ENCODE results near the gene NCAPH2. TPM values are rescaled to one million over a fixed set of nuclear protein-coding genes. Genes with fewer than 3 reads are reported as not detected.

The NCAPH2 gene
- total and polyA plus RNA-seq, 2 donors from 2014 or later, result 31.4 to 41.5 TPM

GRCh38 chr22:50572965-50573364, 64.9 kb downstream of the NCAPH2 start:
- no peak for TF ChIP-seq CTCF (IDR thresholded peaks at IDR 0.05; ENCODE audit: borderline replicate concordance, extremely low read depth, insufficient read depth)
- intact Hi-C loops (cut with DNase I), result no loop called here
- no peaks in the 10 kb centered on the region for H3K27me3 ChIP-seq (ENCODE audit: control insufficient read depth, insufficient read depth, low read length)
- H3K4me1 ChIP-seq (ENCODE audit: control insufficient read depth in 2 of 3, insufficient read depth in 2 of 3, low read depth in 1 of 3, low read length in 3 of 3), result peaks cover 0 to 18% (median 11%) of the 10 kb centered on the region in 3 donors
- H3K4me3 ChIP-seq (ENCODE audit: low read length in 3 of 3), result no peak overlapping the region
- H3K27ac ChIP-seq (ENCODE audit: low read depth in 2 of 2, low read length in 2 of 2), result no peak overlapping the region
- no peaks in the 10 kb centered on the region for H3K9me3 ChIP-seq (ENCODE audit: control insufficient read depth in 2 of 3, insufficient read depth in 1 of 3, low read length in 3 of 3)
- H3K9ac ChIP-seq (ENCODE audit: low read length in 3 of 3), result no peak overlapping the region
- FAIRE-seq (no peak), DNase-seq (no peak)
- peaks cover 0 to 10% (median 7%) of the 10 kb centered on the region in 3 donors for H3K36me3 ChIP-seq (ENCODE audit: control insufficient read depth in 2 of 3, insufficient read depth in 3 of 3, low read length in 3 of 3)

GRCh38 chr22:50573491-50574382, 65.7 kb downstream of the NCAPH2 start:
- Histone ChIP-seq H3K9ac (ENCODE audit: low read length in 3 of 3) (no peak overlapping the region), H3K4me3 (ENCODE audit: low read length in 3 of 3) (no peak overlapping the region), H3K27me3 (ENCODE audit: control insufficient read depth, insufficient read depth, low read length) (no peaks in the 10 kb centered on the region), H3K4me1 (ENCODE audit: control insufficient read depth in 2 of 3, insufficient read depth in 2 of 3, low read depth in 1 of 3, low read length in 3 of 3) (peaks cover 0 to 22% (median 11%) of the 10 kb centered on the region in 3 donors), H3K27ac (ENCODE audit: low read depth in 2 of 2, low read length in 2 of 2) (no peak overlapping the region), H3K36me3 (ENCODE audit: control insufficient read depth in 2 of 3, insufficient read depth in 3 of 3, low read length in 3 of 3) (peaks cover 0 to 10% (median 7%) of the 10 kb centered on the region in 3 donors), H3K9me3 (ENCODE audit: control insufficient read depth in 2 of 3, insufficient read depth in 1 of 3, low read length in 3 of 3) (no peaks in the 10 kb centered on the region)
- FAIRE-seq, result no peak
- no peak for TF ChIP-seq CTCF (IDR thresholded peaks at IDR 0.05; ENCODE audit: borderline replicate concordance, extremely low read depth, insufficient read depth)
- intact Hi-C loops (cut with DNase I), result no loop called here
- DNase-seq, result no peak

- FAIRE-seq, result no peak
- intact Hi-C loops (cut with DNase I), result no loop called here
These were observed 66.3 kb downstream of the NCAPH2 start for GRCh38 chr22:50574383-50574755.

More at GRCh38 chr22:50574383-50574755, 66.3 kb downstream of the NCAPH2 start:
- H3K36me3 ChIP-seq (ENCODE audit: control insufficient read depth in 2 of 3, insufficient read depth in 3 of 3, low read length in 3 of 3), result peaks cover 0 to 10% (median 7%) of the 10 kb centered on the region in 3 donors
- no peak for TF ChIP-seq CTCF (IDR thresholded peaks at IDR 0.05; ENCODE audit: borderline replicate concordance, extremely low read depth, insufficient read depth)
- H3K9me3 ChIP-seq (ENCODE audit: control insufficient read depth in 2 of 3, insufficient read depth in 1 of 3, low read length in 3 of 3), result no peaks in the 10 kb centered on the region
- no peaks in the 10 kb centered on the region for H3K27me3 ChIP-seq (ENCODE audit: control insufficient read depth, insufficient read depth, low read length)
- no peak overlapping the region for H3K4me3 ChIP-seq (ENCODE audit: low read length in 3 of 3)
- no peak overlapping the region for H3K27ac ChIP-seq (ENCODE audit: low read depth in 2 of 2, low read length in 2 of 2)
- no peak overlapping the region for H3K9ac ChIP-seq (ENCODE audit: low read length in 3 of 3)
- DNase-seq, result no peak
- H3K4me1 ChIP-seq (ENCODE audit: control insufficient read depth in 2 of 3, insufficient read depth in 2 of 3, low read depth in 1 of 3, low read length in 3 of 3), result peaks cover 0 to 20% (median 9%) of the 10 kb centered on the region in 3 donors

Other genes with a start within 250 kb of the NCAPH2 start
- gene MAPK12, start 246.5 kb upstream of the NCAPH2 start, total RNA-seq, result 15.9 TPM
- gene MAPK12, start 246.5 kb upstream of the NCAPH2 start, polyA plus RNA-seq (ENCODE audit: insufficient read depth, low read depth, low replicate concordance), result 13.4 TPM
- 18.3 TPM for gene MAPK11, start 237.8 kb upstream of the NCAPH2 start, total RNA-seq
- gene MAPK11, start 237.8 kb upstream of the NCAPH2 start, polyA plus RNA-seq (ENCODE audit: insufficient read depth, low read depth, low replicate concordance), result 11.4 TPM
- gene PLXNB2, start 200.6 kb upstream of the NCAPH2 start, total RNA-seq, result 383 TPM
- gene PLXNB2, start 200.6 kb upstream of the NCAPH2 start, polyA plus RNA-seq (ENCODE audit: insufficient read depth, low read depth, low replicate concordance), result 128 TPM
- gene DENND6B, start 181.2 kb upstream of the NCAPH2 start, total RNA-seq, result 16.7 TPM
- 14.5 TPM for gene DENND6B, start 181.2 kb upstream of the NCAPH2 start, polyA plus RNA-seq (ENCODE audit: insufficient read depth, low read depth, low replicate concordance)
- 53.8 TPM for gene PPP6R2, start 164.9 kb upstream of the NCAPH2 start, total RNA-seq
- 39.4 TPM for gene PPP6R2, start 164.9 kb upstream of the NCAPH2 start, polyA plus RNA-seq (ENCODE audit: insufficient read depth, low read depth, low replicate concordance)
- gene SBF1, start 33.2 kb upstream of the NCAPH2 start, total RNA-seq, result 73.9 TPM
- 18.1 TPM for gene SBF1, start 33.2 kb upstream of the NCAPH2 start, polyA plus RNA-seq (ENCODE audit: insufficient read depth, low read depth, low replicate concordance)
- 8.0 TPM for gene ADM2, start 26.7 kb upstream of the NCAPH2 start, total RNA-seq
- gene ADM2, start 26.7 kb upstream of the NCAPH2 start, polyA plus RNA-seq (ENCODE audit: insufficient read depth, low read depth, low replicate concordance), result 10.6 TPM
- gene MIOX, start 21.4 kb upstream of the NCAPH2 start, total RNA-seq, result 3.5 TPM
- gene MIOX, start 21.4 kb upstream of the NCAPH2 start, polyA plus RNA-seq (ENCODE audit: insufficient read depth, low read depth, low replicate concordance), result 455 TPM
- gene LMF2, start 522 bp upstream of the NCAPH2 start, total RNA-seq, result 77.9 TPM
- 41.7 TPM for gene LMF2, start 522 bp upstream of the NCAPH2 start, polyA plus RNA-seq (ENCODE audit: insufficient read depth, low read depth, low replicate concordance)
- gene SCO2, start 17.4 kb downstream of the NCAPH2 start, total RNA-seq, result 4.1 TPM
- gene SCO2, start 17.4 kb downstream of the NCAPH2 start, polyA plus RNA-seq (ENCODE audit: insufficient read depth, low read depth, low replicate concordance), result 1.1 TPM
- gene TYMP, start 21.8 kb downstream of the NCAPH2 start, total RNA-seq, result 163 TPM
- gene TYMP, start 21.8 kb downstream of the NCAPH2 start, polyA plus RNA-seq (ENCODE audit: insufficient read depth, low read depth, low replicate concordance), result 22.2 TPM
- 16.1 TPM for gene KLHDC7B, start 37.7 kb downstream of the NCAPH2 start, total RNA-seq
- 1.4 TPM for gene KLHDC7B, start 37.7 kb downstream of the NCAPH2 start, polyA plus RNA-seq (ENCODE audit: insufficient read depth, low read depth, low replicate concordance)
- gene SYCE3, start 54.7 kb downstream of the NCAPH2 start, total RNA-seq, result not detected
- gene SYCE3, start 54.7 kb downstream of the NCAPH2 start, polyA plus RNA-seq (ENCODE audit: insufficient read depth, low read depth, low replicate concordance), result 4.6 TPM
- 34.3 TPM for gene CPT1B, start 70.2 kb downstream of the NCAPH2 start, total RNA-seq
- 20.6 TPM for gene CPT1B, start 70.2 kb downstream of the NCAPH2 start, polyA plus RNA-seq (ENCODE audit: insufficient read depth, low read depth, low replicate concordance)
- 91.7 TPM for gene CHKB, start 74.6 kb downstream of the NCAPH2 start, total RNA-seq
- gene CHKB, start 74.6 kb downstream of the NCAPH2 start, polyA plus RNA-seq (ENCODE audit: insufficient read depth, low read depth, low replicate concordance), result 73.0 TPM
- gene MAPK8IP2, start 92.6 kb downstream of the NCAPH2 start, total RNA-seq, result 1.1 TPM
- 1.0 TPM for gene MAPK8IP2, start 92.6 kb downstream of the NCAPH2 start, polyA plus RNA-seq (ENCODE audit: insufficient read depth, low read depth, low replicate concordance)
- 53.0 TPM for gene ARSA, start 119.9 kb downstream of the NCAPH2 start, total RNA-seq
- 52.8 TPM for gene ARSA, start 119.9 kb downstream of the NCAPH2 start, polyA plus RNA-seq (ENCODE audit: insufficient read depth, low read depth, low replicate concordance)
- gene SHANK3, start 164.6 kb downstream of the NCAPH2 start, total RNA-seq, result 40.5 TPM
- 8.8 TPM for gene SHANK3, start 164.6 kb downstream of the NCAPH2 start, polyA plus RNA-seq (ENCODE audit: insufficient read depth, low read depth, low replicate concordance)
- gene ACR, start 230.0 kb downstream of the NCAPH2 start, total RNA-seq, result 1.6 TPM
- 1.0 TPM for gene ACR, start 230.0 kb downstream of the NCAPH2 start, polyA plus RNA-seq (ENCODE audit: insufficient read depth, low read depth, low replicate concordance)